Measurements from ENCODE around the gene CAND1.

Gene CAND1

DNA sequence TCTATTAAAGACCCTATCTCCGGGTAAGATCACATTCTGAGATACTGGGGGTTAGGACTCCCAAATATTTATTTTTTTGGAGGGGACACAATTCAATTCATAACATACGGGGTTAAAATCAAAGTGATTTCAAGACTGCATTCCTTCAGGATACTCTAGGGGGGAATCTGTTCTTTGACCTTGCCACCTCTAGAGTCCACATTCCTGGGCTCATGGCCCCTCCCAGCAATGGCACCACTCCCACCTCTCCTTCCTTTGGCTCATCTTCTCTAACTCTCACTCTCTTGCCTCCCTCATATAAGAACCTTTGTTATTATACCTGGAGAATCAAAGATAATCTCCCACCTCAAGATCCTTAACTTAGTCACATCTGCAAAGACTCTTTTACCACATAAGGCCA is 79.5 kb downstream of the CAND1 start:
- no peak for DNase-seq

DNA sequence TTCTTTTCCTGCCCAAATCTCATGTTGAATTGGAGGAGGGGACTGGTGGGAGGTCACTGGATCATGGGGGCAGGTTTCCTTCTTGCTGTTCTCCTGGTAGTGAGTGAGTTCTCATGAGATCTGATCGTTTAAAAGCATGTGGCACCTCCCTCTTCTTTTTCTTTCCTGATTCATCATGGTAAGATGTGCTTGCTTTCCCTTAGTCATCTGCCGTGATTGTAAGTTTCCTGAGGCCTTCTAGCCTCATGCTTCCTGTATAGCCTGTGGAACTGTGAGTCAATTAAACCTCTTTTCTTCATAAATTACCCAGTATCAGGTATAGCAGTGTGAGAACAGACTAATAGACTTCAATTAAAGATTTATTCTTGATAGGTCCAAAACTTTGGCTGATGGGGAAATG is 83.5 kb downstream of the CAND1 start:
- DNase-seq = no peak

DNA sequence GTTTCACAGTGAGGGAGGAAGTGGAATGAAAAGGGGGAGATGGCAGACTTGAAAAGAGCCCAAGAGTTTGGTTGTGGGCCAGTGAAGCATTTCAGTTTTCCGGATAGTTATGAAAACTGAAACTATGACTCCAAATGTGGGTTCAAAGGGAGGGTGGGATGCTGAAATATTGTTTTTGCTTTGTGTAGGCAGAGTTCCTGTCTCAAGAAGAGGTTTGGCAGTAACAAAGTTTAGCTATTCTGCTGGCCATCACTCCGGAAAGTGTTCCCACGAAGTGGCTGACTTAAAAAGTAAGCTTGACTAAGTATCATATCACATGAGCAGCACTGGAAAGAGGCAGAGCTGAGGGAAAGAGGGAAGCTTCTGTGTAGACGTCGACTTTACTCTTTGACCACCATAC is 85.2 kb downstream of the CAND1 start:
- DNase-seq = no peak

DNA sequence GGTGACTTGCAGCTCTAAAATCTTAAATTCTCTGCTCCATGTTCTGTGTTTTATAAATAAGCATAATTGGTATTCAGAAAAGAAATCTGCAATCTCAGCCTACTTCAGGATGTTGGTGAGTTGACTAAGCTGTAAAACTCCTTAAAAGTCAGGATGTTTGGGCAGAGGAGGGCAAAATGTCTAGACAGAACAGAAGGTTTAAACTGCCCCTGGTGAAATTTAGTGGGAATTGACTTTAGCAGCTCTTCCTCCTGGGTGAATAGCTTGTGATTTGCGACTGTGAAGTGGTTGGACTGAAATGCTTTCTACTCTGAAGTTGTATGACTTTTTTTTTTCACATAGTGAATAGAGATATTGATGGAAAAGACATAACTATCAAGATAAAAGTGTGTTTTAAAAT is 85.8 kb downstream of the CAND1 start:
- no peak for DNase-seq

DNA sequence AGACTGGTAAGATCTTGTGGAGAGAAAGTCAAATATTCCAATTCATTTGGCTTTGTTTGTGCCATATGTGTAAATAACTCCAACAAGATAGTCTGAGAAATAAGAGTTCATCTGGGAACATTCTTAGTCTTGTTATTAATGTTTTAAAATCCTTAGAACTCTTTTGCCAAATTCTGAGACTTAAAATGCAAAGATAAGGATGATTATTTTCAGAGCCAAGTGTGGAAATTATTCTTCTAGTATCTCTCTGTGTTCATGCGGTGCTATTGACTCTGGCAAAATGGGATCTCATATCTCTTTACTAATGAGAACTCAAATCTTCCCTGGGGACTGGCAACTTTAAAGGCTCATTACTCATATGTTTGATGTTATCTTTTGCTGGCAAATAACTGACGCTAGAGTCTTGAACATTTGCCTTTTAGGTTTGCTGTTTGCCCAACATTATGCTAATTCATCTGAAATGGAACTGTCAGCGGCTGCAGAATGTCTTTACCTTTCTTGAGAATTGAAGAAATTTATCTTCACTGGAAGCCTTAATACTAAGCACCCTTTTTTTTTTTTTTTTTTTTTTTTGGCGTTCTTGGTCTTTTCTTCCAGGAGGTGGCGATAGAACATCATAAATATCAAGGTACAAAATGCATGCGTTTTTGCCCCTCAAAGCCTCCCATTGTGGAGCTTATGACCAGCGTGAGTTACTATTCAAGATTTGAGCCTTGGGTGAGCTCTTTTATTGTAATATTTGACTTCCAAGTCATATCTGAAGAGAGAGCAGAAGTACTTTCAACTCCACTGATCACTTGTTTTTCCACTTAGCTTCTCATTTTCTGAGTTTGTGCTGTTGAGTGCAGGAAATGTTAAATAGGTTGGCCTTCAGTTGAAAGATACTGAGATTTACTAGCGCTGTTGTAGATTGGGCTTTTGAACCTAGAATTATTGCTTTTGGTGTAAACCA is 86.5 kb downstream of the CAND1 start:
- DNase-seq = no peak

DNA sequence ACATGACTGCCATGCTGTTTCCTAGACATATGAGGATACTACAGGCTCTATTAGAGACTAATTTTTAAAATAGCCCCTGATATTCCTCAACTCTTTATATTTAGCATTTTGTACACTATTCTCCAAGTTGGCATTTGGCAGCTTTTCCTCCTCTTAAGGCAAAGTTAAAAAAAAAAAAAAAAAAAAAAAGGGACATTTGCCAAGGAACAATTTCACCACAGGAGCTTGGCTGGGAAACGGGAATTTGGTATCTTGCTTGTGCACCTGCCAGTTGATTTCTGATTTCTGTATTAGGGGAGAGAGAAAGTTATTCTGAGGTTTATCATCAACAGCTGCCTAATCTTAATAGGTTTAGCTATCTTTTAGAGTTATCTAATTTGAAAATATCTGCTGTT is 87.2 kb downstream of the CAND1 start:
- no peak for DNase-seq

DNA sequence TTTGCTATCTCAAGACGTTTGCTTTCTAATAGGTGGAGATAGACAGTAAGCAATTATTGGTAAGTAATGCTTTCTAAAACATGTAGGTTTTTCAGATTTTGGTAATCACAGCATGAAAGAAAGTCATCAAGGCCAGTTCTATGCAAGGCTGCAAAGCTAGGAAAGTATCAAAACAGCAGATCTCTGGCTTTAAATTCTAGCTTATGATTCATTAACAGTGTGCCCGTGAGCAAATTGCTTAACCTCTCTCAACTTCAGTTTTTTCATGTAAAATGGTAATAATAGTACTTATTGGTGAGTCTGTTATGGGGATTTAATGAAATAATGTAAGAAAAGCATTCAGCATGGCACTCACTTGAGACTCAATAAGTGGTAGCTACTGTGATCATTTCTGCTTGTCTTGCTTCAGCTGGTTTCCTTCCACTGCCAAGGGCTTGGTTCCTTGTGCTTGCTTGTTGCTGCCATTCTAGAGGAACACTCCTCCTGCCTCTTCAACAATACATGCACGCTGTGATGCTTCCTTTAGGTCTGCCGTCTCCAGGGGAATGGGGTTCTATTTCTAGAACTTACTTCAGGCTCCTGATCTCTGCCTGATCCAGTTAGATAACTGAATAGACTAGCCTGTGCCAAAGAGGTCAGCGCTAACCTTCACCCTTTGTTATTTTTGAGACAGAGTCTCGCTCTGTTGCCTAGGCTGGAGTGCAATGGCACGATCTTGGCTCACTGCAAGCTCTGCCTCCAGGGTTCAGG is 88.4 kb downstream of the CAND1 start:
- DNase-seq = no peak

DNA sequence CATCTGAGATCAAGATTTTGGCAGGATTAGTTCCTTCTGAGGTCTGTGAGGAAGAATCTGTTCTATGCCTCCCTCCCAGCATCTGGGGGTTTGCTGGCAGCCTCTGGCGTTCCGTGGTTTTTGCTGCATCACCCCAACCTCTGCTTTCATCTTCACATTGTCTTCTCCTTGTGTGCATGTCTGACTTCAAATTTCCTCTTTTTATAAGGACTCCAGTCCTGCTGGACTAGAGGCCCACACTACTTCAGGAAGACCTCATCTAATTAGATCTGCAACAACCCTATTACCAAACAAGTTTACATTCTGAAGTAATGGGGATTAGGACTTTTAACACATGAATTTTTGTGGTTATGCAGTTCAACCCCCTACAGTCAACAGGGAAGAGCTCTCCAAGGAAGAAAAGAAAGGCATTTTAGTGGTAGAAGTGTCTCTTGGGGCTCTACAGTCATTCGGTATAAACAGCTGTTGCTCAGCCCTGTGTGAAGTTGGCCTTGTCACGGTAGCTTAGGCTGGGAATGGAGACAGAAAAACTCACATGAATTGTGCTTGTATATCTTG is 89.7 kb downstream of the CAND1 start:
- DNase-seq = no peak

DNA sequence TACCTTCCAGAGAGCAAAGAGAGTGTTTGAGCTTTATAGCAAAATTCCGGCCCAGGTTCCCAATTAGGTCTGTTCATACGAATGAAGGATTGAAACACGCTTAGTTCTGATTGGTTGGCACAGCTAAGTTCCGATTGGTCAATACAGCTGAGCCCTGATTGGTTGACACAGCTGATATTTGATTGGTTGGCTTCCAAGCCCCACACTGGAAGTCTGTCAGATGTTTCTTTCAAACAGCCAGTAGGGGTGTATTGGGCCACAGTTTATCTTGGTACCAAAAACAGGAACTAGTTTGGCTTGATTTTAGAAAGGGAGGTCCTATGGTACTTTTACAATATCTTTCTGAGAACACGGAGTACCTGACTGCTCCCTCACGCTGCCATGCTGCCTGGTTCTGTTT is 93.4 kb downstream of the CAND1 start:
- DNase-seq = no peak

DNA sequence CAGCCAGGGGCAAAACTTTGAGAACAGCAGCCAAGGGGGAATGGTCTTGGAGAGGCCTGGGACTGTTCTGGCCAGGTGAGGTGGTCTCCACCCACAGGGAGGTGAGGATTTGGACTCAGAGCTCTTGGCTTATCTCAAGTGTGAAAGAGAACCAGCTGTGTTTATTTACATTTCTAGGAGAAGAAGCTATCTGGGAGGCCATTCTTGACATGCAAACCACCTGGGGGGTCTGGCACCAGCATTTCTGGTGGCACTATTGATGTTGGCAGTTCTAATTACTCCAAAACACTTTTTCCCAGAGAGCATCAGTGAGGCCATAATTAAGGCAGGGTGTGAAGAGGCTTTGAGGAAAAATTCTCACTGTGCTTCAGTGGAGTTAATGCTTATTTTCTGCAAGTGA is 95.1 kb downstream of the CAND1 start:
- DNase-seq = no peak

DNA sequence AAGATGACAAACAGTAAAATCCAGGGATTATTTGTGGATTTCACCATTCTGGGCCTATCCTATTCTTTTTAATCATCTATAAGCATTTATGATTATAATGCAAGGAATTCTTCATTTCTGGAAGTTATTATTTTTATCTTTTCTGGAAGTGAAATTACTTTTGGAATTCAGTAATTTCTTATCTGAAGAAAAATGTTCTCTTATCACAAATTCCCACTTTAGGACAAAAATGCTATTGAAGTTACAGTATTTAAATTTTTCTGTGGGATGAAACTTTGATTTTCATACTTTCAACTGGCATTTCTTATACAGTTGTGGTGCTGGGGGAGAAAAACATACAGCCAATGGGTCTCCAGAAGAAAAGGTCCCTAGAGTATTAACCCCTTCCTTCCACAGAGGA is 96.0 kb downstream of the CAND1 start:
- DNase-seq = no peak

DNA sequence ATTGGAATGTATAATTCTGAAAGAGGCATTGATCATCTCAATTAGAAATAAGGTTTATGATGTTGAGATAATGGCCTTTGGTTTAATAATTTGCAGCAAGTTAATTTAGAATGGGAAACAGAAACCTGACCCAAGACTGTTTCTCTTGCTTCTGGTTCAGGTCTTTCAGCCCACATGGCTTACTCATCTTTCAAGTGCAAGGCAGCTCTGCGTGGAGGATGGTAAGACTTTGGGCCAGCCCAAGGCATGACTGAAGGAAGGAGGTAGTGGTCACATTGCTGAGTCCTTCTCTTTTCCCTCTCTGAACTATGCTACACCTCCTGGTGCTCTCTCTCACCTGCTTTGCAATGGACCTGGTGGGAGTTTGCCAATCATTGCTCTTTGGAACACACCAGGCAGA is 98.7 kb downstream of the CAND1 start:
- no peak for DNase-seq
